ENCODE results near the gene PRDM16.

Gene PRDM16

DNA sequence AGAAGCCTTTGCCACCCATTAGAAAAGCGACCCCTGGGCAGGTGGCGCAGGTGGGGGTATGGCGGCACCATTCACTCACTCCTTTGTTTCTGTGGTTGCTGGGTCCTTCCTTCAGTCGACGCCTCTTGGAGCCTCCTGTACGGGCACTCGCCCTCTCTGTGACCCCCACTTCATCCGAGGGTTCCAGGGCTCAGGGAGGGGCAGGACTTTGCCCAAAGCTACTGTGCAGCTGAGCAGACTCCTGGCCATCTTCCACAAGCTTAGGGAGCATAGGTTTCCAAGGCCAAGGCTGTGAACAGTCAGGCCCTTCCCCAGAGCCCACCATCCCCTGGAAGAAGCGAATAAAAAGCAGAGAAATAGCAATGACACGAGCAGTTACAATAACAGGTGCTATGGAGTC lies 194.8 kb downstream of the PRDM16 start:
- H3K27me3 ChIP-seq (ENCODE audit: control insufficient read depth, insufficient read depth, low read length) = peaks cover 11% of the 10 kb centered on the region
- no peak overlapping the region for H3K9ac ChIP-seq (ENCODE audit: low read length)
- no peak overlapping the region for H3K27ac ChIP-seq (ENCODE audit: low read depth, low read length)
- H3K36me3 ChIP-seq (ENCODE audit: control insufficient read depth, insufficient read depth, low read length) = no peaks in the 10 kb centered on the region
- H3K4me1 ChIP-seq (ENCODE audit: control insufficient read depth, insufficient read depth, low read length) = no peaks in the 10 kb centered on the region
- H3K4me3 ChIP-seq (ENCODE audit: low read length) = no peak overlapping the region

DNA sequence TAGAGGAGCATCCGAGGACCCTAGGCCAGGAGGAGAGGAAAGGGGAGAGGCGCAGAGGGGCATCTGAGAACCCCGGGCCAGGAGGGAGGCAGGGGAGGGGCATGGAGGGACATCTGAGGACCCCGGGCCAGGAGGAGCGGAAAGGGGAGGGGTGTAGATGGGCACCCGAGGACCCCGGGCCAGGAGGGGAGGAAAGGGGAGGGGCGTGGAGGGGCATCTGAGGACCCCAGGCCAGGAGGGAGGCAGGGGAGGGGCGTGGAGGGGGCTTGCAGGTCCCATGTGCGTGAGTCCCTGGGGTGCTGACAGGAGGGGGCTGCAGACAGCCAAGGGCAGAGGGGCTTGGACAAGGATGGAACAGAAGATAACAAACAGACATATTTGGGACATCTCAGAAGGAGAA lies 195.5 kb downstream of the PRDM16 start:
- H3K27me3 ChIP-seq (ENCODE audit: control insufficient read depth, insufficient read depth, low read length) = peaks cover 11% of the 10 kb centered on the region
- H3K27ac ChIP-seq (ENCODE audit: low read depth, low read length) = no peak overlapping the region
- H3K9ac ChIP-seq (ENCODE audit: low read length) = no peak overlapping the region
- H3K4me3 ChIP-seq (ENCODE audit: low read length) = no peak overlapping the region
- no peaks in the 10 kb centered on the region for H3K4me1 ChIP-seq (ENCODE audit: control insufficient read depth, insufficient read depth, low read length)
- H3K36me3 ChIP-seq (ENCODE audit: control insufficient read depth, insufficient read depth, low read length) = no peaks in the 10 kb centered on the region

GRCh38 chr1:3265835-3266805 lies 197.1 kb downstream of the PRDM16 start:
- no peak overlapping the region for H3K9ac ChIP-seq (ENCODE audit: low read length)
- peaks cover 18% of the 10 kb centered on the region for H3K27me3 ChIP-seq (ENCODE audit: control insufficient read depth, insufficient read depth, low read length)
- H3K4me1 ChIP-seq (ENCODE audit: control insufficient read depth, insufficient read depth, low read length) = no peaks in the 10 kb centered on the region
- H3K36me3 ChIP-seq (ENCODE audit: control insufficient read depth, insufficient read depth, low read length) = no peaks in the 10 kb centered on the region
- H3K4me3 ChIP-seq (ENCODE audit: low read length) = no peak overlapping the region
- no peak overlapping the region for H3K27ac ChIP-seq (ENCODE audit: low read depth, low read length)

DNA sequence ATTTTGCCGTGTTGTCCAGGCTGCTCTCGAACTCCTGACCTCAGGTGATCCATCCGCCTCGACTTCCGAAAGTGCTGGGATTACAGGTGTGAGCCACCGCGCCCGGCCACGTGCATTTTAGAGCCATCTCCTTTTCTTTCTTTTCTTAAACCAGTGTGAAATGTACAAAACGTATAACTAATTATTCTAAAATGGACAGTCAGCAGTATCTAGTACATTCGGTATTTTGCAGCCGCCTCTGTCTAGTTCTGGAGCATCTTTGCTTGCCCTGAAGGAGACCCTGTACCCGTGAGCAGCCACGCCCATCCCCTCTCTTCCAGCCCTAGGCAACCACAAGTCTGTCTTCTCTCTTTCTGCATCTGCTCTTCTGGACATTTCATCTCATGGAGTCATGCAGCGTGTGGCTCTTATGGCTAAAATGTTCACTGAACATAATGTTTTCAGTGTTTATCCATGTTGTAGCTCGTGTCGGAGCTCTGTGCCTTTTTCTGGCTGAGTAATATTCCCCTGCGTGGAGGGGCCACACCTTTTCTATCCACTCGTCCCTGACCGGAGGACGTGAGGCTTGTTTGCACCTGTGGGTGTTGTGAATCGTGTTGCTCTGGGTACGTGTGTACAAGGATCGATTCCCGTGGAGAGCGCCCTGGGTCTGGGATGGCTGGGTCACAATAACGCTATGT lies 198.0 kb downstream of the PRDM16 start:
- no peaks in the 10 kb centered on the region for H3K4me1 ChIP-seq (ENCODE audit: control insufficient read depth, insufficient read depth, low read length)
- peaks cover 18% of the 10 kb centered on the region for H3K27me3 ChIP-seq (ENCODE audit: control insufficient read depth, insufficient read depth, low read length)
- no peak overlapping the region for H3K9ac ChIP-seq (ENCODE audit: low read length)
- no peak overlapping the region for H3K27ac ChIP-seq (ENCODE audit: low read depth, low read length)
- no peaks in the 10 kb centered on the region for H3K36me3 ChIP-seq (ENCODE audit: control insufficient read depth, insufficient read depth, low read length)
- no peak overlapping the region for H3K4me3 ChIP-seq (ENCODE audit: low read length)

- H3K27ac ChIP-seq (ENCODE audit: low read depth, low read length) = no peak overlapping the region
- H3K36me3 ChIP-seq (ENCODE audit: control insufficient read depth, insufficient read depth, low read length) = no peaks in the 10 kb centered on the region
- H3K4me1 ChIP-seq (ENCODE audit: control insufficient read depth, insufficient read depth, low read length) = no peaks in the 10 kb centered on the region
- peaks cover 18% of the 10 kb centered on the region for H3K27me3 ChIP-seq (ENCODE audit: control insufficient read depth, insufficient read depth, low read length)
- H3K9ac ChIP-seq (ENCODE audit: low read length) = no peak overlapping the region
- no peak overlapping the region for H3K4me3 ChIP-seq (ENCODE audit: low read length)
Observed at GRCh38 chr1:3267550-3268270, 198.7 kb downstream of the PRDM16 start.

GRCh38 chr1:3268281-3268680 lies 199.3 kb downstream of the PRDM16 start:
- H3K27me3 ChIP-seq (ENCODE audit: control insufficient read depth, insufficient read depth, low read length) = peaks cover 17% of the 10 kb centered on the region
- H3K27ac ChIP-seq (ENCODE audit: low read depth, low read length) = no peak overlapping the region
- no peak overlapping the region for H3K9ac ChIP-seq (ENCODE audit: low read length)
- no peak overlapping the region for H3K4me3 ChIP-seq (ENCODE audit: low read length)
- no peaks in the 10 kb centered on the region for H3K36me3 ChIP-seq (ENCODE audit: control insufficient read depth, insufficient read depth, low read length)
- no peaks in the 10 kb centered on the region for H3K4me1 ChIP-seq (ENCODE audit: control insufficient read depth, insufficient read depth, low read length)

- Histone ChIP-seq H3K27ac (ENCODE audit: low read depth, low read length) (no peak overlapping the region), H3K27me3 (ENCODE audit: control insufficient read depth, insufficient read depth, low read length) (peaks cover 9% of the 10 kb centered on the region)
Observed at GRCh38 chr1:3270403-3271245, 201.6 kb downstream of the PRDM16 start.

GRCh38 chr1:3271866-3272265 lies 202.9 kb downstream of the PRDM16 start:
- H3K27ac ChIP-seq (ENCODE audit: low read depth, low read length) = no peak overlapping the region

More at GRCh38 chr1:3270403-3271245, 201.6 kb downstream of the PRDM16 start:
- Histone ChIP-seq H3K36me3 (ENCODE audit: control insufficient read depth, insufficient read depth, low read length) (no peaks in the 10 kb centered on the region), H3K4me3 (ENCODE audit: low read length) (no peak overlapping the region), H3K9ac (ENCODE audit: low read length) (no peak overlapping the region), H3K4me1 (ENCODE audit: control insufficient read depth, insufficient read depth, low read length) (no peaks in the 10 kb centered on the region)

DNA sequence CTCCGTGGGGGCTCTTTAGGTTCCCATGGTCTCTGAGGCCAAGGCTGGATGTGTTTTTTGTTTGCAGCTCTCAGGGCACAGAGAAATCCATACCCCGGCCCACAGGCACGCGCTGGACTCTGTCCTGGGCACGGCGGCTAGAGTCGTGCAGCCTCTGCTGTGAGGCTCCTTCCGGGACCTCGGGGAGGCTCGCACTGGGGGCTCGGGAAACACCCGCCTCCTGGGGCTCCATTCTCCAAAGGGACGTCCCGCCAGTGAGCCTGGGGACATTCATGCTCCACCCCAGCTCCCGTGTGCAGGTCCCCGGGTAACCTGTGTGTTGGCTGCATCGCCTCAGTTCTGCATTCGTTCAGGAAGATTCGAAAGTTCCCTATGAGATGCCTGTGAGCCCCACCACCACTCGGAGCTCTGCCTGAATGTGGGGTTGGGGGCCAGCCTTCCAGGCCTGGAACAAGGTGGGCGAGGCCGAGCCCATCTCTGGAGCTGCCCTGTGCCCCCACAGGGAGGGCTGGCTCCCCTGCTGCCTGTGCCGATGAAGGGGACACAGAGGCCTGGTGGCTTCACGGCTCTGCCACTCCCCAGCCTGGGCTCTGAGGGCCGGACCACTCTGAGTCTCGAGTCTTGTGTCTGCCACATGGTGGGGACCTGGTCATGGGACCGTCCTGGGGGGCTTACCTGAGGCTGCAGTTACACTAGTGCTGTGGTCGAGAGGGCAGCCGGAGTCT lies 203.5 kb downstream of the PRDM16 start:
- no peak overlapping the region for H3K27ac ChIP-seq (ENCODE audit: low read depth, low read length)
- no peaks in the 10 kb centered on the region for H3K36me3 ChIP-seq (ENCODE audit: control insufficient read depth, insufficient read depth, low read length)
- H3K4me1 ChIP-seq (ENCODE audit: control insufficient read depth, insufficient read depth, low read length) = no peaks in the 10 kb centered on the region
- no peak overlapping the region for H3K9ac ChIP-seq (ENCODE audit: low read length)
- H3K4me3 ChIP-seq (ENCODE audit: low read length) = no peak overlapping the region
- peaks cover 7% of the 10 kb centered on the region for H3K27me3 ChIP-seq (ENCODE audit: control insufficient read depth, insufficient read depth, low read length)

More at GRCh38 chr1:3271866-3272265, 202.9 kb downstream of the PRDM16 start:
- Histone ChIP-seq H3K4me1 (ENCODE audit: control insufficient read depth, insufficient read depth, low read length) (no peaks in the 10 kb centered on the region), H3K36me3 (ENCODE audit: control insufficient read depth, insufficient read depth, low read length) (no peaks in the 10 kb centered on the region), H3K4me3 (ENCODE audit: low read length) (no peak overlapping the region), H3K9ac (ENCODE audit: low read length) (no peak overlapping the region), H3K27me3 (ENCODE audit: control insufficient read depth, insufficient read depth, low read length) (peaks cover 7% of the 10 kb centered on the region)

DNA sequence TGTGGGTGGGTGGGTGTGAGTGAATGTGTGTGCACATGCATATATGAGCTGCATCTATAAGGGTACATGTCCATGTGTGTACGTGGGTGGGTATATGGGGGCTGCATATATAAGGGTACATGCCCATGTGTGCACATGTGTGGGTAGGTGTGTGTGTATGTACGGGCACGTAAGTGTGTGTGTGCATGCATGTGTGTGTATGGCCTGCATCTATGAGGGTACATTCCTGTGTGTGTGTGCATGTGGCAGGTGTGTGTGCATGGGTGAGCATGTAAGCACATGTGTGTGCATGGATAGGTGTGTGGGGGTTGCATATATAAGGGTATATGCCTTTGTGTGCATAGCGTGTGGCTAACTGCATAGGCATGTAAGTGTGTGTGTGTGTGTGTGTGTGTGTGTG lies 204.4 kb downstream of the PRDM16 start:
- H3K36me3 ChIP-seq (ENCODE audit: control insufficient read depth, insufficient read depth, low read length) = no peaks in the 10 kb centered on the region
- no peak overlapping the region for H3K9ac ChIP-seq (ENCODE audit: low read length)
- peaks cover 7% of the 10 kb centered on the region for H3K27me3 ChIP-seq (ENCODE audit: control insufficient read depth, insufficient read depth, low read length)
- no peak overlapping the region for H3K4me3 ChIP-seq (ENCODE audit: low read length)
- H3K4me1 ChIP-seq (ENCODE audit: control insufficient read depth, insufficient read depth, low read length) = no peaks in the 10 kb centered on the region
- no peak overlapping the region for H3K27ac ChIP-seq (ENCODE audit: low read depth, low read length)

GRCh38 chr1:3274972-3275371 lies 206.0 kb downstream of the PRDM16 start:
- peaks cover 7% of the 10 kb centered on the region for H3K27me3 ChIP-seq (ENCODE audit: control insufficient read depth, insufficient read depth, low read length)

More at GRCh38 chr1:3274972-3275371, 206.0 kb downstream of the PRDM16 start:
- Histone ChIP-seq H3K4me3 (ENCODE audit: low read length) (no peak overlapping the region), H3K27ac (ENCODE audit: low read depth, low read length) (no peak overlapping the region), H3K36me3 (ENCODE audit: control insufficient read depth, insufficient read depth, low read length) (no peaks in the 10 kb centered on the region), H3K4me1 (ENCODE audit: control insufficient read depth, insufficient read depth, low read length) (no peaks in the 10 kb centered on the region), H3K9ac (ENCODE audit: low read length) (no peak overlapping the region)

Data from rectal smooth muscle tissue (tissue), 1 donor.